ENCODE results near the gene CTXN1.

CTXN1 gene

GRCh38 chr19:7925171-7925851, 624 bp downstream of the CTXN1 start:
- Histone ChIP-seq H3K36me3 (replicated peaks) (peaks cover 9% of the 10 kb centered on the region), H3K4me1 (peaks cover 9% of the 10 kb centered on the region), H3K9me3 (no peaks in the 10 kb centered on the region), H3K4me3 (peak overlapping the region; percentile 20; the same call in 1 of the 2 replicates), H3K27me3 (ENCODE audit: low read depth) (no peaks in the 10 kb centered on the region)
- in situ Hi-C loops (cut with MboI; ENCODE audit: low sequenced_read_pairs) = no loop called here
- DNase-seq (ENCODE audit: low spot score in 2 of 2) = peak; percentile 75 to 93

- Histone ChIP-seq H3K4me1 (peaks cover 11% of the 10 kb centered on the region), H3K36me3 (replicated peaks) (peaks cover 9% of the 10 kb centered on the region), H3K27me3 (ENCODE audit: low read depth) (no peaks in the 10 kb centered on the region), H3K9me3 (no peaks in the 10 kb centered on the region), H3K4me3 (peak overlapping the region; percentile 20; the same call in 1 of the 2 replicates)
- DNase-seq (ENCODE audit: low spot score in 2 of 2) = no peak
- in situ Hi-C loops (cut with MboI; ENCODE audit: low sequenced_read_pairs) = loop anchor here (5.0 kb wide), 1 partner anchor 57 kb away; no protein-coding TSS in a partner anchor
Measured at GRCh38 chr19:7924651-7925170, 1.2 kb downstream of the CTXN1 start.

- H3K9me3 ChIP-seq = no peaks in the 10 kb centered on the region
- in situ Hi-C loops (cut with MboI; ENCODE audit: low sequenced_read_pairs) = loop anchor here (5.0 kb wide), 1 partner anchor 57 kb away; no protein-coding TSS in a partner anchor
- H3K27me3 ChIP-seq (ENCODE audit: low read depth) = no peaks in the 10 kb centered on the region
- peaks cover 9% of the 10 kb centered on the region for H3K36me3 ChIP-seq (replicated peaks)
- peaks cover 15% of the 10 kb centered on the region for H3K4me1 ChIP-seq
- no peak for DNase-seq (ENCODE audit: low spot score in 2 of 2)
- H3K4me3 ChIP-seq = no peak overlapping the region
Measured at GRCh38 chr19:7924241-7924640, 1.7 kb downstream of the CTXN1 start.

DNA sequence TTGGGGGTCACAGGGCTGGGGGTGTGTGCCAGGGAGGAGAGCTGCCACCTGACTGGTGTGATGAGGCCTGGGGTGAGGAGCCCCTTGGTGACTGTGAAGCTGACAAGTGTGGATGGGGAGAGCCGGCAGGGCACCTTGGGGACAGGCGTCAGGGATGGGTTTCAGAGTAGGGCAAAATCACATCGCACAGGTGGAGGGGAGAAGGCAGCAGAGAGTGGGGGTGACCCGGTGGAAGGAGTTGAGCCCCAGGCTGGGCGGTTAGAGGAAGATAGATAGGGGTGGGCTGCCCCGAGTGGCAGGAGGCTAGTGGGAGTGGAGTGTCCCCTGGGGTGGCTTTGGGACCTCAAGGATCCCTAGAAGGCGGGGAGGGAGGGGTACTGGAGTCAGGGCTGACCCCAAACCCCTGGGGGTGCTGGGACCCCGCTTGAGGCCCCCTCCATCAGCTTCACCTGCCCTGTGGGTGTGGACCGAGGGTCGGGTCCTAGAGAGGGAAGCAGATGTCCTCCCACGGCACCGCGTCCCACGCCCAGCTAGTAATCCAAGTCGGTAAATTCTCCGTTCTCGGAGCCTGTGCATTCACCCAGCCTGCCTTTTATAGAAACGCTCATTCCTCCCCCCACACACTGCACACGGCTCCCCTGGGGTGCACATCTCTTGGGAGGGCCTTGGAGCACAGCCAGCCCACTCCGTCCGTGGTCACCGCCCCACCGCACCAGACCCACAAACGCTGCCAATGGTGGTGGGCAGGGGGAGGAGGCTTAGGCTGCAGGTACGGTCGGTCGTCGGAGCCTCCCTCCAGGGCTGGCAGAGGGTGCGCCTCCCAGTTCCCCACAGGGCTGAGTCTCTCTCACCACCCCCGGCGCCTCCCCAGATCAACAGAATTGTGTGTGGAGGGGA, 2.4 kb downstream of the CTXN1 start:
- no peak for DNase-seq (ENCODE audit: low spot score in 2 of 2)
- Histone ChIP-seq H3K4me3 (no peak overlapping the region), H3K4me1 (peaks cover 16% of the 10 kb centered on the region), H3K36me3 (replicated peaks) (peaks cover 9% of the 10 kb centered on the region), H3K9me3 (no peaks in the 10 kb centered on the region), H3K27me3 (ENCODE audit: low read depth) (no peaks in the 10 kb centered on the region)
- in situ Hi-C loops (cut with MboI; ENCODE audit: low sequenced_read_pairs) = loop anchor here (5.0 kb wide), 1 partner anchor 56 kb away; no protein-coding TSS in a partner anchor

DNA sequence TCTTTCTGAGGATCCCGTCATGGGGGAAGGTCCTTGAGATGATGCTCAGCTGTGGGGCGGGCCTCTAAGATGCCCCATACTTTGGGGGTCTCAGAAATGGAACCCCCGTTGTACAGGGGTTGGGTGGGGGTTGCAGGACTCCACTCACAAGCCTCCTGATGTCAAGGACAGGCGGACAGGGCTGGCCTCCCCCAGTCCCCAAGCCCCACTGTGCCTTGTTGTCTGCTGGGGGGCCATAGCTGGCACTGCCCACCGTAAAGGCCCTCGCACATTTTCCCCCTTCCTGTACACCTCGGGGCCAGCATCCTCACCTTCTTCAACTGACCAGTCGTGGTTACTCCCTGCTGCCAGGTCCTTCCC, 3.1 kb downstream of the CTXN1 start:
- Histone ChIP-seq H3K4me1 (peaks cover 23% of the 10 kb centered on the region), H3K27me3 (ENCODE audit: low read depth) (peaks cover 1% of the 10 kb centered on the region), H3K4me3 (no peak overlapping the region), H3K9me3 (no peaks in the 10 kb centered on the region), H3K36me3 (replicated peaks) (peaks cover 9% of the 10 kb centered on the region)
- DNase-seq (ENCODE audit: low spot score in 2 of 2) = no peak
- in situ Hi-C loops (cut with MboI; ENCODE audit: low sequenced_read_pairs) = loop anchor here (5.0 kb wide), 1 partner anchor 56 kb away; no protein-coding TSS in a partner anchor

DNA sequence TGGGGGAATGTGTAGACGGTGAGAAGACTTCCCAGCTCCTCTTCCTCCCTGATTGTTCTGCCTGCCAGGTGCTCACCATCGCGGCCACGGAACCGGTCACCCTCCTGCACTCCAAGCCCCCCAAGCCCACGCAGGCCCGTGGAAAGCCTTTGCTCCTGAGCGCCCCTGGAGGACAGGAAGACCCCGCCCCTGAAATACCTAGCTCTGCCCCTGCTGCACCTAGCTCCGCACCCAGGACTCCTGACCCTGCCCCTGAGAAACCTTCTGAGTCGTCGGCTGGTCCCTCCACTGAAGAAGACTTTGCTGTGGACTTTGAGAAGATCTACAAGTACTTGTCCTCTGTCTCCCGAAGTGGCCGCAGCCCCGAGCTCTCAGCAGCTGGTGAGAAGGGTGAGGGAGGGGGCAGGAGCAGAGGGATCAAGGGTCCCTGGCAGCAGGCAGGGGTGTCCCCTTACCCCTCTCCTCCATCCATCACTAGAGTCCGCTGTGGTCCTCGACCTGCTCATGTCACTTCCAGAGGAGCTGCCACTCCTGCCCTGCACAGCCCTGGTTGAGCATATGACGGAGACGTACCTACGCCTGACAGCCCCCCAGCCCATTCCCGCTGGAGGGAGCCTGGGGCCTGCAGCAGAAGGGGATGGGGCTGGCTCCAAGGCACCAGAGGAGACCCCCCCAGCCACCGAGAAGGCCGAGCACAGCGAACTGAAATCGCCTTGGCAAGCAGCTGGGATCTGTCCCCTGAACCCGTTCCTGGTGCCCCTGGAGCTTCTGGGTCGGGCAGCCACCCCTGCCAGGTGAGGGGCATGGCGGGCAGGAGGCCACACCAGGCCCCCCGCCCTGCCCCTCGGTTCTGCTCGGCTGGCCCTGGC, 3.7 kb downstream of the CTXN1 start:
- in situ Hi-C loops (cut with MboI; ENCODE audit: low sequenced_read_pairs) = loop anchor here (5.0 kb wide), 1 partner anchor 55 kb away; no protein-coding TSS in a partner anchor

DNA sequence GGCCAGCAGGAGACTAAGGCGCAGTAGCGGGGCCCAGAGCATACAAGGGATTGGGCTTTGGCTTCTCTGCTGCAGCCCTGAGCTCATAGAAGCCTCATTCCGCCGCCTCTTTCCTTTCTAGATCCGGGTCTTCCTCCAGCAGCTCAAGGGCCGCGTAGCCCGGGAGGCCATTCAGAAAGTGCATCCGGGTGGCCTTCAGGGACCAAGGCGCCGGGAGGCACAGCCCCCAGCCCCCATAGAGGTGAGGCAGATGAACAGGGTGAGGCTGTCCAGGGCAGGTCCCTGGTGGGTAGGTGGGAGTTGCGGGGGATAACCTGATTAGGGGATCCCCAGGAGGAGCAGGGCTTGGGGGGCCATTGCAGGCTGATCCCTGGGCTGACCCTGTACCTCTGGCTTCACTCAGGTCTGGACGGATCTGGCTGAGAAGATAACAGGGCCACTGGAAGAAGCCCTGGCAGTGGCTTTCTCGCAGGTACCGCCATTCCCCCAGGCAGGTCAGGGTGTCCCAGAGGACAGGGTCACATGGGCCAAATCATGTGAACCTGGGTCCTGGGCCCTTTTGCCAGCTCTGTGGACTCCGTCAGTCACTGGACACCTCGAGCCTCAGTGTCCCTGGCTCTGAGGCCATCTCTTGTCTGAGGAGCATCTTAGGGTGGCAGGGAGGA, 4.5 kb downstream of the CTXN1 start:
- H3K9me3 ChIP-seq = no peaks in the 10 kb centered on the region
- peaks cover 25% of the 10 kb centered on the region for H3K4me1 ChIP-seq
- DNase-seq (ENCODE audit: low spot score in 2 of 2) = no peak
- H3K4me3 ChIP-seq = peak overlapping the region; percentile 26
- in situ Hi-C loops (cut with MboI; ENCODE audit: low sequenced_read_pairs) = loop anchor here (5.0 kb wide), 1 partner anchor 54 kb away; no protein-coding TSS in a partner anchor
- H3K27me3 ChIP-seq (ENCODE audit: low read depth) = peaks cover 13% of the 10 kb centered on the region
- peaks cover 4% of the 10 kb centered on the region for H3K36me3 ChIP-seq (replicated peaks)

More for the DNA sequence above, 3.7 kb downstream of the CTXN1 start:
- no peak for DNase-seq (ENCODE audit: low spot score in 2 of 2)
- peaks cover 28% of the 10 kb centered on the region for H3K4me1 ChIP-seq
- H3K9me3 ChIP-seq = no peaks in the 10 kb centered on the region
- peaks cover 7% of the 10 kb centered on the region for H3K27me3 ChIP-seq (ENCODE audit: low read depth)
- H3K36me3 ChIP-seq (replicated peaks) = peaks cover 9% of the 10 kb centered on the region
- no peak overlapping the region for H3K4me3 ChIP-seq

GRCh38 chr19:7920519-7921301, 5.2 kb downstream of the CTXN1 start:
- peaks cover 22% of the 10 kb centered on the region for H3K4me1 ChIP-seq
- peaks cover 3% of the 10 kb centered on the region for H3K36me3 ChIP-seq (replicated peaks)
- peaks cover 20% of the 10 kb centered on the region for H3K27me3 ChIP-seq (ENCODE audit: low read depth)
- peak; percentile 94 to 100 for DNase-seq (ENCODE audit: low spot score in 2 of 2)
- H3K4me3 ChIP-seq = peak overlapping the region; percentile 60
- no peaks in the 10 kb centered on the region for H3K9me3 ChIP-seq
- in situ Hi-C loops (cut with MboI; ENCODE audit: low sequenced_read_pairs) = loop anchor here (5.0 kb wide), 1 partner anchor 53 kb away; no protein-coding TSS in a partner anchor

GRCh38 chr19:7919610-7920518, 6.1 kb downstream of the CTXN1 start, which contains the start of gene SNAPC2:
SNAPC2 (plus strand) TSS chr19:7920338; CDS start chr19:7920367, 29 bp downstream.
- in situ Hi-C loops (cut with MboI; ENCODE audit: low sequenced_read_pairs) = loop anchor here (5.0 kb wide), 1 partner anchor 53 kb away; no protein-coding TSS in a partner anchor
- Histone ChIP-seq H3K4me1 (peaks cover 22% of the 10 kb centered on the region), H3K9me3 (no peaks in the 10 kb centered on the region), H3K36me3 (replicated peaks) (peaks cover 3% of the 10 kb centered on the region), H3K27me3 (ENCODE audit: low read depth) (peaks cover 25% of the 10 kb centered on the region), H3K4me3 (peak within 1 kb of the TSS; percentile 60)
- peak; percentile 87 to 99 for DNase-seq (ENCODE audit: low spot score in 2 of 2)

DNA sequence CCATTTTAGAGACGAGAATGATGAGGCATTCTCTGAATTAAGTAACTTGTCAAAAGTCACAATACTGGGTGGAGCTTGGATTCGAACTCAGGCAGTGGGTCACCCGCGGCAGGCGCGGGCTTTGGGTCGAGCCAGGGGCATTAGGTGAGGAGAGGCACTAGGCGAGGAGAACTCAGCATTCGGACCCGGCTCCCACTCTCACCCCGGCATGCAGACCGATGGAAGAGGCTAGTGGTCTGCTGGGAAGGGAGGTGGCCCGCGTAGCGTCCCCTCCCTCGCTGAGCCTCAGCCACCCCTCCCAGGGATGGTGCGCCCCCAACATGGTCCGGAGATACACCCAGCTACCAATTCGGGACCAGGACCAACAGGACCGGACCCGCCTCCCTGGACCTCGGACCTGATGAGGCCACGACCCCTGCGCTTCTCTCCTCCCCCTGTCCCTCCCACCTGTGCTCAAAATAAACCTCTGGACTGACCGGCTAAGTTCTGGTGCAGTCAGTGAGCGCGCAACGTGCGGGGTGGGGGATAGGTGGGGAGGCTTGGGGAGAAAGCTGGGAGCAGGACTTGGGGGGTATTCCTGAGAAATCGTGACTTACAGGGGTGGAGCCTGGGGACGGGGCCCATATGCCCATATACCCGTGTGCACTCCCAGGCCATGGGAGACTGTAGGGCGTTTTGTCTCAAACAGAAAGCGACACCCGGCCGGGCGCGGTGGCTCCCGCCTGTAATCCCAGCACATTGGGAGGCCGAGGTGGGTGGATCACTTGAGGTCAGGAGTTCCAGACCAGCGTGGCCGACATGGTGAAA, 7.1 kb downstream of the CTXN1 start:
- Histone ChIP-seq H3K36me3 (replicated peaks) (peaks cover 3% of the 10 kb centered on the region), H3K9me3 (no peaks in the 10 kb centered on the region), H3K4me1 (peaks cover 22% of the 10 kb centered on the region), H3K4me3 (no peak overlapping the region), H3K27me3 (ENCODE audit: low read depth) (peaks cover 25% of the 10 kb centered on the region)
- in situ Hi-C loops (cut with MboI; ENCODE audit: low sequenced_read_pairs) = no loop called here
- DNase-seq (ENCODE audit: low spot score in 2 of 2) = no peak
